NCI-H146 (cell line): Measurements from ENCODE around the gene DOCK6.
A peak's percentile ranks its signal among the peaks of the same experiment; 100 is the strongest.

ENCODE experiments used
- DNase-seq: peaks from one replicate; lab custom pipeline; 2025; lab: John Stamatoyannopoulos, UW

The DOCK6 gene

GRCh38 chr19:11225172-11225571, 37.2 kb downstream of the DOCK6 start:
- DNase-seq = no peak

- DNase-seq = no peak
Observed at GRCh38 chr19:11224429-11224828, 37.9 kb downstream of the DOCK6 start.

GRCh38 chr19:11223200-11223599, 39.1 kb downstream of the DOCK6 start:
- DNase-seq = no peak

- no peak for DNase-seq
Observed at GRCh38 chr19:11221082-11221598, 41.2 kb downstream of the DOCK6 start.

GRCh38 chr19:11214387-11214786, 47.9 kb downstream of the DOCK6 start:
- DNase-seq = no peak

- no peak for DNase-seq
Observed at GRCh38 chr19:11210656-11210928, 51.7 kb downstream of the DOCK6 start.

GRCh38 chr19:11209839-11210655, 52.3 kb downstream of the DOCK6 start:
- DNase-seq = no peak

- DNase-seq = no peak
Observed at GRCh38 chr19:11208561-11209471, 53.5 kb downstream of the DOCK6 start.

- no peak for DNase-seq
Observed at GRCh38 chr19:11205939-11206570, 56.3 kb downstream of the DOCK6 start.

- DNase-seq = no peak
Observed at GRCh38 chr19:11204943-11205349, 57.4 kb downstream of the DOCK6 start.

GRCh38 chr19:11204076-11204602, 58.2 kb downstream of the DOCK6 start:
- DNase-seq = no peak

- peak; percentile 31 for DNase-seq
Observed at GRCh38 chr19:11203194-11204075, 58.9 kb downstream of the DOCK6 start.

GRCh38 chr19:11202488-11203193, 59.7 kb downstream of the DOCK6 start:
- DNase-seq = no peak

- no peak for DNase-seq
Observed at GRCh38 chr19:11201791-11202190, 60.5 kb downstream of the DOCK6 start.

GRCh38 chr19:11200931-11201330, 61.4 kb downstream of the DOCK6 start:
- no peak for DNase-seq

- no peak for DNase-seq
Observed at GRCh38 chr19:11200015-11200574, 62.2 kb downstream of the DOCK6 start.

- DNase-seq = no peak
Observed at GRCh38 chr19:11199517-11199916, 62.8 kb downstream of the DOCK6 start.

- no peak for DNase-seq
Observed at GRCh38 chr19:11198769-11199424, 63.4 kb downstream of the DOCK6 start.

GRCh38 chr19:11198175-11198534, 64.2 kb downstream of the DOCK6 start:
- no peak for DNase-seq
